Skin of body (tissue), 2 donors: ENCODE measurements around the gene ARSI. TPM values are rescaled to one million over a fixed set of nuclear protein-coding genes. Genes with fewer than 3 reads are reported as not detected.
"Not testable (repeated sequence)": the region's sequence is repeated elsewhere in the genome, so short reads cannot be mapped to it uniquely, and the experiment has no call there.

Experiments
- DNase-seq: peaks from one replicate; lab custom pipeline; 2025; lab: John Stamatoyannopoulos, UW
- total RNA-seq: library from RNA; depleted of rRNA; stranded (reverse); fragments of >200 nt; gene quantifications from one replicate; pipeline ENCODE4 v1.2.3, GENCODE V29; 2014

ARSI gene
- total RNA-seq, 1 donor from 2014 or later, result 2.6 TPM

DNA sequence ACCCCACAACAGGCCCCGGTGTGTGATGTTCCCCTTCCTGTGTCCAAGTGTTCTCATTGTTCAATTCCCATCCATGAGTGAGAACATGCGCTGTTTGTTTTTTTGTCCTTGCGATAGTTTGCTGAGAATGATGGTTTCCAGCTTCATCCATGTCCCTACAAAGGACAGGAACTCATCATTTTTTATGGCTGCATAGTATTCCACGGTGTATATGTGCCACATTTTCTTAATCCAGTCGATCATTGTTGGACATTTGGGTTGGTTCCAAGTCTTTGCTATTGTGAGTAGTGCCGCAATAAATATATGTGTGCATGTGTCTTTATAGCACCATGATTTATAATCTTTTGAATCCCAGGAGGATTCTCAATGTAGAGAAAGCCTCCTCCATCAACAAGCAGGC, 54.2 kb downstream of the ARSI start:
- not testable (repeated sequence) for DNase-seq

DNA sequence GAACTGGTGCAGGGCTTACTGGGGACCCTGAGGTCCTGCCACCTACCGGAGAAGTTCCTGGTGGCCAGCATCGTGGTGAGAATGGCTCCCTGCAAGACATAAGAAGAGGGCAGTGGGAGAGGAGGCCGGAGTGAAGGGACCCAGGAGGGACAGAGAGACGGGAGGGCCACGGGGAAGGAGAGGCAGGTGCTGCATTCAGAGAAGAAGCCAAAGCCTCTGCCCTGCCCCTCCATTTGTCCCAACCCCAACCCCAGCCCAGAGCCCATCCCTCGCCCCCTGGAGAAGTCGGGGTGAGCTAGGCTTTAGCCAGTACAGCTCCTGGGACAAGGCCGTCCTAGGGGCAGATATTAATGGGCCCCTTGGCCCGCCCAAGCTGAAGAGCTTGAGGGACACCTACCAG, 55.0 kb downstream of the ARSI start:
- no peak for DNase-seq

DNA sequence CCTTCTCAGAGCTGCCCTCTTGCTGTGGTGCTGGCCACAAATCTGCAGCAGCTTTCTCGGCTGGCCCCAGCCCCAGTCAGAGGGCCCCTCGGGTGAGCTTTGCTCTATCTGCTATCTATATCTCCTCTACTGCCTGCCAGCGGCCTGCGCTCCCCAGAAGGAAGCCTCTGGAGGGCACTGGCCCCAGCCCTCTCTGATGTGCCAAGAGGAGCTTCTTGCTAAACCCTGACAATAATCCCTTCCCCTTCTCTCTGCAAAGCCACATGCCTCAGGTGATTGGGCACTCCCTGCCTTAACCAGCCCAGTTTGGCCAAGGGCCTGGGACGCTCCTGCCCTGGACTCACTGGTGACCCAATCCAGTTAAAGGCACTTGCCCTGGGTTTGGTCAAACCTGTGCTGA, 55.9 kb downstream of the ARSI start:
- no peak for DNase-seq

DNA sequence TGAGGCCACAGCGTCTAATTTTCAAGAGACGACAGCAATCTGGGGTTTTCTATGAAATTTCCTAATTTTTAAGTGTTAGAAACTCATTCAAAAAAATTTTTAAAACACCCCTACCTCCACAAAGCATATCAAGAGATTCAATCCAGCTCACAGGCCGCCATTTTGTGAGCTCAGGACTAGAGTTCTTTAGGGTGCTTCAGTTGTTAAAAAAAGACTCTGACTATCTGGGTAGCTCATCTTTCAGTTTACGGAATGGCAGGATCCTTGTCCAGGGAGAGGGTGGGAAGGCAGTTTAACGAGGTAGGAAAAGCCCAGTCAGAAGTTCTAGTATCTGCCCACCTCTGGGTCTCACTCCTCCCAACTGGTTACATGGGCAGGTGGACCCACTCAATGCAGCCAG, 56.3 kb downstream of the ARSI start:
- DNase-seq, result no peak

Other genes with a start within 250 kb of the ARSI start
- gene CSF1R, start 216.4 kb downstream of the ARSI start, total RNA-seq, result 21.2 TPM
- 90.9 TPM for gene PDGFRB, start 147.1 kb downstream of the ARSI start, total RNA-seq
- gene CDX1, start 136.1 kb downstream of the ARSI start, total RNA-seq, result 0.49 TPM
- not detected for gene SLC6A7, start 112.8 kb downstream of the ARSI start, total RNA-seq
- gene CAMK2A, start 13.1 kb downstream of the ARSI start, total RNA-seq, result 4.0 TPM
- 11.9 TPM for gene TCOF1, start 54.8 kb upstream of the ARSI start, total RNA-seq
- 194 TPM for gene CD74, start 110.0 kb upstream of the ARSI start, total RNA-seq
- gene RPS14, start 146.8 kb upstream of the ARSI start, total RNA-seq, result 2,415 TPM
- gene NDST1, start 205.2 kb upstream of the ARSI start, total RNA-seq, result 28.6 TPM